ENCODE data around the gene RACGAP1. TPM values are rescaled to one million over a fixed set of nuclear protein-coding genes. Genes with fewer than 3 reads are reported as not detected.

Gene RACGAP1
- total RNA-seq, 1 donor: 88.1 TPM

GRCh38 chr12:50019524-50019923, 5.8 kb downstream of the RACGAP1 start:
- TF ChIP-seq, protein P1, sequence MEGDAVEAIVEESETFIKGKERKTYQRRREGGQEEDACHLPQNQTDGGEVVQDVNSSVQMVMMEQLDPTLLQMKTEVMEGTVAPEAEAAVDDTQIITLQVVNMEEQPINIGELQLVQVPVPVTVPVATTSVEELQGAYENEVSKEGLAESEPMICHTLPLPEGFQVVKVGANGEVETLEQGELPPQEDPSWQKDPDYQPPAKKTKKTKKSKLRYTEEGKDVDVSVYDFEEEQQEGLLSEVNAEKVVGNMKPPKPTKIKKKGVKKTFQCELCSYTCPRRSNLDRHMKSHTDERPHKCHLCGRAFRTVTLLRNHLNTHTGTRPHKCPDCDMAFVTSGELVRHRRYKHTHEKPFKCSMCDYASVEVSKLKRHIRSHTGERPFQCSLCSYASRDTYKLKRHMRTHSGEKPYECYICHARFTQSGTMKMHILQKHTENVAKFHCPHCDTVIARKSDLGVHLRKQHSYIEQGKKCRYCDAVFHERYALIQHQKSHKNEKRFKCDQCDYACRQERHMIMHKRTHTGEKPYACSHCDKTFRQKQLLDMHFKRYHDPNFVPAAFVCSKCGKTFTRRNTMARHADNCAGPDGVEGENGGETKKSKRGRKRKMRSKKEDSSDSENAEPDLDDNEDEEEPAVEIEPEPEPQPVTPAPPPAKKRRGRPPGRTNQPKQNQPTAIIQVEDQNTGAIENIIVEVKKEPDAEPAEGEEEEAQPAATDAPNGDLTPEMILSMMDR (IDR thresholded peaks at IDR 0.05; ENCODE audit: insufficient read depth, low read length): no peak
- H3K4me3 ChIP-seq (ENCODE audit: low read depth, low read length): no peak overlapping the region
- DNase-seq (ENCODE audit: low read depth): no peak

GRCh38 chr12:50018968-50019367, 6.3 kb downstream of the RACGAP1 start:
- TF ChIP-seq, protein P1 (IDR thresholded peaks at IDR 0.05; ENCODE audit: insufficient read depth, low read length): no peak

DNA sequence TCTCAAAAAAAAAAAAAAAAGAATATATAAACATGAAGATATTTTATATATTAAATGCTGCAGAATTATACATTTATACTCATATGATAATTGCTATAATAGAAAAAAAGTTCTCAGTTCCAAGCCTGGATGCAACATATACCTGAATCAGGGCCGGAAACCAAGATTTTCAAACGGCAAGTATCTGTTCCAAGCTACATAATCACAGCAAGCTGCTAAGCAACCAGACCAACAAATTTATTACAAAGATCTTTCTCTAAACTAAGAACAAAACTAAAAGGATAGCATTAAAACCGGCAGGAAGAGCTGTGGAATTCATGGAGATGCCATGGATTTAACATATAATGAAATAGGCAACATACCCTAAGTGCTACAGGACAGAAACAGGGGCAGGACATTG, 7.1 kb downstream of the RACGAP1 start:
- DNase-seq (ENCODE audit: low read depth): peak; percentile 36
- TF ChIP-seq, protein P1 (IDR thresholded peaks at IDR 0.05; ENCODE audit: insufficient read depth, low read length): no peak
- no peak overlapping the region for H3K4me3 ChIP-seq (ENCODE audit: low read depth, low read length)

More at GRCh38 chr12:50018968-50019367, 6.3 kb downstream of the RACGAP1 start:
- DNase-seq (ENCODE audit: low read depth): no peak
- no peak overlapping the region for H3K4me3 ChIP-seq (ENCODE audit: low read depth, low read length)

DNA sequence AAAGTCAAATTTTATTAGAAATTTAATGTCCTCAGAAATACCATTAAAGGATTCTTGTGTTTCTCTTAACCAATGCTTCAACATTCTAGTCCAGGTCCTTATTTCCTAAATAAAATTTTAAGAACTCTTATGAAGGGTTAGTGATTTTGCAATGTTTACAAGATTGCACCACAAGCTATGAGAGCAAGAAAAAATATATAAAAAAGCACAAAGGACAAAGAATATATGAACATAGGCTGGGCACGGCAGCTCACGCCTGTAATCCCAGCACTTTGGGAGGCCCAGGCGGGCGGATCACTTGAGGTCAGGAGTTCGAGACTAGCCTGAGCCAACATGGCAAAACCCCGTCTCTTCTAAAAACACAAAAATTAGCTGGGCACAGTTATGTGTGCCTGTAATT, 7.7 kb downstream of the RACGAP1 start:
- peak; percentile 77 for DNase-seq (ENCODE audit: low read depth)
- TF ChIP-seq, protein P1 (IDR thresholded peaks at IDR 0.05; ENCODE audit: insufficient read depth, low read length): no peak
- no peak overlapping the region for H3K4me3 ChIP-seq (ENCODE audit: low read depth, low read length)

DNA sequence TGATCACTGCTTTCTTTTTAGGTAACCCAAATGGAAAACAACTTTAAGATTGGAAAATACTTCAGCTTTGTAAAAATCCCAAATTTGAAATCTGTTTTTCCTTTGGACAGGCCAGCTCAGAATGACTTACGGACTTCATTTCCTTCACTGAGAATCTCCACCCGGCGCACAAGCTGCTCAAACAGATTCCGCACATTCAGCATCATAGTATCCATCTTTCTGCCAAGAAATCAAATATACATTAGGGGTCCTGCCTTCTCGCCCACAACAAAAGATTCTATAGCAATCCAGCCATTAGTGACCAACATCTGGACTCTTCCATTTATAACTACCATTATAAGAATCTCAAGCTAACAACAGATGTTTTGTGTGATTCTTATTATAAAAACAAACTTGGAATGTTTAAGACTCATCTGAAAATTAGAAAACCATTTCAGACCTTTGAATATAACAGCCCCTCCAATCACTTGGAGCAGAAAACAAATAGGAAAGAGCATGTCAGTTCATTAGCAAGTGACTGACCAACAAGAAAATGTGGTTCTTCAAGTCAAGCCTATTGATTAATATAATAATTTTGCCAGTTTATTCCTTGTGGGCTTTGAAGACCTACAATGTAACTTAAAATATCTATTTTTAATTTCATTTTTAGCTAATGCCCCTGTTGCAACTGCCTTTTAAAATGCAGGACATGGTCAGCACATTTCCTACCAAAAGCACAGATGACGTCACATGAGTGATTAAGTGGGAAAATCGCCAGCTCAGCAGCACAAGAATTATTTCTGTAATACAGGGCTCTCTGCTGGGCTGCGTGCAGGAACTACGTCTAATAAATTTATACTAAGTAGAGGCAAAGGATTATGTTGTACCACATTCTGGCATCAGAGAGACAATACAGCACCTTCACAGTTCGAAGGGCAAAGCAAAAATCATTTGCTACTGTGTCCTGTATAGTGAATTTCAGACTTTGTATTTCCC, 8.5 kb downstream of the RACGAP1 start:
- H3K4me3 ChIP-seq (ENCODE audit: low read depth, low read length): peak overlapping the region; percentile 20
- peak; percentile 95 for DNase-seq (ENCODE audit: low read depth)
- TF ChIP-seq, protein P1 (IDR thresholded peaks at IDR 0.05; ENCODE audit: insufficient read depth, low read length): no peak

GRCh38 chr12:50014342-50014741, 11.0 kb downstream of the RACGAP1 start:
- TF ChIP-seq, protein P1 (IDR thresholded peaks at IDR 0.05; ENCODE audit: insufficient read depth, low read length): no peak
- DNase-seq (ENCODE audit: low read depth): no peak
- no peak overlapping the region for H3K4me3 ChIP-seq (ENCODE audit: low read depth, low read length)
